Ishikawa (cell line): ENCODE data around the gene C14orf119.

ENCODE experiments used
- CEBPB ChIP-seq: IDR thresholded peaks from 2 replicates; pipeline ENCODE4 v1.6.1; 2012
- REST ChIP-seq: IDR thresholded peaks from 2 replicates; pipeline ENCODE4 v1.6.1; 2012; ENCODE audit warnings: low read depth, mild to moderate bottlenecking
- USF1 ChIP-seq: IDR thresholded peaks from 2 replicates; pipeline ENCODE4 v1.6.1; 2012
- TF ChIP-seq, protein P1 (sequence below): IDR thresholded peaks from 2 replicates; pipeline ENCODE4 v1.6.1; 2012

GRCh38 chr14:23122086-23122485 is 26.8 kb downstream of the C14orf119 start:
- no peak for TF ChIP-seq CEBPB
- no peak for TF ChIP-seq USF1
- TF ChIP-seq, protein P1, sequence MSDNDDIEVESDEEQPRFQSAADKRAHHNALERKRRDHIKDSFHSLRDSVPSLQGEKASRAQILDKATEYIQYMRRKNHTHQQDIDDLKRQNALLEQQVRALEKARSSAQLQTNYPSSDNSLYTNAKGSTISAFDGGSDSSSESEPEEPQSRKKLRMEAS, result no peak
- TF ChIP-seq REST, result no peak
